DMS53 treated with DMSO at 0.1 percent for 48 hours (cell line): ENCODE data around the gene TEX29.

Experiments
- DNase-seq: peaks from one replicate; lab custom pipeline; 2025; ENCODE audit not compliant: unreplicated experiment; lab: John Stamatoyannopoulos, UW

TEX29 gene

GRCh38 chr13:111365149-111366005 lies 44.9 kb downstream of the TEX29 start:
- no peak for DNase-seq

GRCh38 chr13:111367340-111367739 lies 46.9 kb downstream of the TEX29 start:
- DNase-seq: no peak

GRCh38 chr13:111368091-111368490 lies 47.6 kb downstream of the TEX29 start:
- DNase-seq: no peak

- no peak for DNase-seq
Observed at GRCh38 chr13:111370147-111370546, 49.7 kb downstream of the TEX29 start.

GRCh38 chr13:111370570-111371535 lies 50.4 kb downstream of the TEX29 start:
- DNase-seq: no peak

- no peak for DNase-seq
Observed at GRCh38 chr13:111371720-111372119, 51.3 kb downstream of the TEX29 start.

- no peak for DNase-seq
Observed at GRCh38 chr13:111372651-111373425, 52.4 kb downstream of the TEX29 start.

GRCh38 chr13:111373486-111373885 lies 53.0 kb downstream of the TEX29 start:
- no peak for DNase-seq

- no peak for DNase-seq
Observed at GRCh38 chr13:111380431-111380830, 60.0 kb downstream of the TEX29 start.

- no peak for DNase-seq
Observed at GRCh38 chr13:111382411-111382810, 62.0 kb downstream of the TEX29 start.

- no peak for DNase-seq
Observed at GRCh38 chr13:111382877-111383276, 62.4 kb downstream of the TEX29 start.

- DNase-seq: no peak
Observed at GRCh38 chr13:111383591-111384440, 63.4 kb downstream of the TEX29 start.

GRCh38 chr13:111384441-111385182 lies 64.2 kb downstream of the TEX29 start:
- no peak for DNase-seq

GRCh38 chr13:111385183-111385857 lies 64.9 kb downstream of the TEX29 start:
- no peak for DNase-seq

GRCh38 chr13:111387026-111387871 lies 66.8 kb downstream of the TEX29 start:
- no peak for DNase-seq

GRCh38 chr13:111387945-111388600 lies 67.6 kb downstream of the TEX29 start:
- DNase-seq: no peak

- DNase-seq: no peak
Observed at GRCh38 chr13:111388851-111389500, 68.5 kb downstream of the TEX29 start.
